ENCODE measurements around the gene ZBTB21. TPM values are rescaled to one million over a fixed set of nuclear protein-coding genes. Genes with fewer than 3 reads are reported as not detected.

The ZBTB21 gene
- total RNA-seq, 1 experiment from 2014 or later: 17.9 TPM

DNA sequence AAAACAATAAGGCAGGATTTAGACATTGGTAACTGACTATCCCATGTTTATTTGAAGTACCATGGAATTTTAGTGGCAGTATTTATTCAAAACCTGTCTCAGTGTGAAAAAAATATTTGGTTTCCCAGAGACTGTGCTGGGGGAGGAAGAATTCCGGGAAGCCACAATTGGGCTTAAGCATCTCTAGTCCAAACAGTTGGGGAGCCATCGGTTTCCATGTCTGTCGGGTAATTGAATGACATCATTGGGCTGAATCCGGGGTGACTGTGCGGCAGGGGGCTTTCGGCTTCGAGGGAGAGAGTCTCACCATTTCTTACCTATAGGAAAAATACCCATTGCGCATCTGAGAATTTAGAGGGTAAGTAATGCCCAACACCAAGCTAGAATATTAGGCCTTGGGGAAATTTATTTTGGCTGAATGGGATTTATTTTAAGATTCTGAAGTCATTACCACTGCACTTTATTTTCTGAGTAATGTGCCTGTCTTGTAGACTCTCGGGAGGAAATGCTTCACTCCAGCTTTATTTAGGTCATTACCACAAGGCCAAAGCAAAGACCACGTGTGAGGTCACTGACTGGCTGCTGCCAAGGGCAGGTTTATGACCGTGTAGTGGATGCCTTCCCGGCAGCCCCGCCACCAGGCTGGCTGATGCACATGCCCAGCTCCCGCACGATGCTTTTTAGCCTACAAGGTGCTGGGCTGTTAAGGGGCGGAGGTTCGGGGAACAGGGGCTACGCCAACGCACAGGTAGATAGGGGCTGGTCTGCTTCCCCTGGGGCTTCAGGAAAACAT lies 37.9 kb upstream of the ZBTB21 start:
- ATAC-seq (no peak), DNase-seq (ENCODE audit: low read depth, low spot score) (no peak)
- ChIA-PET CTCF (no interaction called here), POLR2A (interaction anchor here (0.6 kb wide), 1 partner anchor 38 kb away, joined by 9 read pairs; the partner anchor contains the start of gene ZBTB21)
- H3K4me1 ChIP-seq (ENCODE audit: control insufficient read depth, insufficient read depth, low read length): no peaks in the 10 kb centered on the region
- H3K36me3 ChIP-seq (ENCODE audit: control insufficient read depth, insufficient read depth, low read length): no peaks in the 10 kb centered on the region
- H3K4me3 ChIP-seq (ENCODE audit: low read depth in 2 of 2, low read length in 2 of 2): no peak overlapping the region
- H3K27me3 ChIP-seq (ENCODE audit: control insufficient read depth, insufficient read depth, low read length): no peaks in the 10 kb centered on the region
- no peaks in the 10 kb centered on the region for H3K9me3 ChIP-seq (ENCODE audit: control insufficient read depth, insufficient read depth, low read depth, low read length)
- intact Hi-C loops (cut with micrococcal nuclease; ENCODE audit: unreplicated experiment): no loop called here
- H3K27ac ChIP-seq (ENCODE audit: low read length): no peak overlapping the region
- TF ChIP-seq POLR2AphosphoS5 (IDR thresholded peaks at IDR 0.05; ENCODE audit: low read depth, low read length): no peak
- no peak for TF ChIP-seq SIN3A (IDR thresholded peaks at IDR 0.05; ENCODE audit: borderline replicate concordance, insufficient read depth, low read depth, low read length)
- no peak for TF ChIP-seq TCF7L2 (IDR thresholded peaks at IDR 0.05; ENCODE audit: low read depth, low read length)
- TF ChIP-seq, protein P1, sequence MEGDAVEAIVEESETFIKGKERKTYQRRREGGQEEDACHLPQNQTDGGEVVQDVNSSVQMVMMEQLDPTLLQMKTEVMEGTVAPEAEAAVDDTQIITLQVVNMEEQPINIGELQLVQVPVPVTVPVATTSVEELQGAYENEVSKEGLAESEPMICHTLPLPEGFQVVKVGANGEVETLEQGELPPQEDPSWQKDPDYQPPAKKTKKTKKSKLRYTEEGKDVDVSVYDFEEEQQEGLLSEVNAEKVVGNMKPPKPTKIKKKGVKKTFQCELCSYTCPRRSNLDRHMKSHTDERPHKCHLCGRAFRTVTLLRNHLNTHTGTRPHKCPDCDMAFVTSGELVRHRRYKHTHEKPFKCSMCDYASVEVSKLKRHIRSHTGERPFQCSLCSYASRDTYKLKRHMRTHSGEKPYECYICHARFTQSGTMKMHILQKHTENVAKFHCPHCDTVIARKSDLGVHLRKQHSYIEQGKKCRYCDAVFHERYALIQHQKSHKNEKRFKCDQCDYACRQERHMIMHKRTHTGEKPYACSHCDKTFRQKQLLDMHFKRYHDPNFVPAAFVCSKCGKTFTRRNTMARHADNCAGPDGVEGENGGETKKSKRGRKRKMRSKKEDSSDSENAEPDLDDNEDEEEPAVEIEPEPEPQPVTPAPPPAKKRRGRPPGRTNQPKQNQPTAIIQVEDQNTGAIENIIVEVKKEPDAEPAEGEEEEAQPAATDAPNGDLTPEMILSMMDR (IDR thresholded peaks at IDR 0.05): no peak
- TF ChIP-seq, protein P2, sequence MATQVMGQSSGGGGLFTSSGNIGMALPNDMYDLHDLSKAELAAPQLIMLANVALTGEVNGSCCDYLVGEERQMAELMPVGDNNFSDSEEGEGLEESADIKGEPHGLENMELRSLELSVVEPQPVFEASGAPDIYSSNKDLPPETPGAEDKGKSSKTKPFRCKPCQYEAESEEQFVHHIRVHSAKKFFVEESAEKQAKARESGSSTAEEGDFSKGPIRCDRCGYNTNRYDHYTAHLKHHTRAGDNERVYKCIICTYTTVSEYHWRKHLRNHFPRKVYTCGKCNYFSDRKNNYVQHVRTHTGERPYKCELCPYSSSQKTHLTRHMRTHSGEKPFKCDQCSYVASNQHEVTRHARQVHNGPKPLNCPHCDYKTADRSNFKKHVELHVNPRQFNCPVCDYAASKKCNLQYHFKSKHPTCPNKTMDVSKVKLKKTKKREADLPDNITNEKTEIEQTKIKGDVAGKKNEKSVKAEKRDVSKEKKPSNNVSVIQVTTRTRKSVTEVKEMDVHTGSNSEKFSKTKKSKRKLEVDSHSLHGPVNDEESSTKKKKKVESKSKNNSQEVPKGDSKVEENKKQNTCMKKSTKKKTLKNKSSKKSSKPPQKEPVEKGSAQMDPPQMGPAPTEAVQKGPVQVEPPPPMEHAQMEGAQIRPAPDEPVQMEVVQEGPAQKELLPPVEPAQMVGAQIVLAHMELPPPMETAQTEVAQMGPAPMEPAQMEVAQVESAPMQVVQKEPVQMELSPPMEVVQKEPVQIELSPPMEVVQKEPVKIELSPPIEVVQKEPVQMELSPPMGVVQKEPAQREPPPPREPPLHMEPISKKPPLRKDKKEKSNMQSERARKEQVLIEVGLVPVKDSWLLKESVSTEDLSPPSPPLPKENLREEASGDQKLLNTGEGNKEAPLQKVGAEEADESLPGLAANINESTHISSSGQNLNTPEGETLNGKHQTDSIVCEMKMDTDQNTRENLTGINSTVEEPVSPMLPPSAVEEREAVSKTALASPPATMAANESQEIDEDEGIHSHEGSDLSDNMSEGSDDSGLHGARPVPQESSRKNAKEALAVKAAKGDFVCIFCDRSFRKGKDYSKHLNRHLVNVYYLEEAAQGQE (IDR thresholded peaks at IDR 0.05; ENCODE audit: insufficient read depth in 1 of 2, low read depth in 2 of 2, low read length in 1 of 2): no peak
- in situ Hi-C loops (cut with HindIII; ENCODE audit: low pct_unique_long_range_greater_than_20kb, low sequenced_read_pairs): no loop called here
- BruUV-seq (replicated peaks): no TSS peak

DNA sequence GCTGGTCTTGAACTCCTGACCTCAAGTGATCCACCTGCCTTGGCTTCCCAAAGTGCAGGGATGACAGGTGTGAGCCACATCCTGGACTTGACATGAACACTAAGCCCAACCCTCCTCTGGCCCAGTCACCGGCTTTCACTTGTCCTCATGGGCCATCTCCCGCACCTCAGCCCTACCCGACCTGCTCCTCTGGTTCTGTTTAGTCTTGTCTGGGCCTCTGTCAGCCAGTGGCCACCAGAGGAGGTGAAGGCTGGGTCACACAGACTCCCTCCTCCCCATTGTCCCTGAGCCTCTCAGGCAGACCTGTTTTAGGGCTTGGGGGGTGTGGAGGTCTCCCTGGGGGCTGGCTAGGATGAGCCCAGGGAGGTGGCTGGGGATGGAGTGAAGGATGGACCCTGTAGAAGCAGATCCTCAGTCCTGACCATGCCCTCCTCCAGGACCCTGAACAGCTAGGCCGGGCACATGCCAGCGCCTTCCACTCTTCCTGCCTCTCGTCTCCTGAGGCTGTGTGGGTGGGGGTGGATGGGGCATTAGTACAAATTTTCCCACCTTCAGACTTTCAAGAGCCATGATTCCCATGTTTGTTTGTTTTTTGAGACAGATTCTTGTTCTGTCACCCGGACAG lies 34.8 kb upstream of the ZBTB21 start:
- no peaks in the 10 kb centered on the region for H3K36me3 ChIP-seq (ENCODE audit: control insufficient read depth, insufficient read depth, low read length)
- no peak overlapping the region for H3K4me3 ChIP-seq (ENCODE audit: low read depth in 2 of 2, low read length in 2 of 2)
- no peaks in the 10 kb centered on the region for H3K9me3 ChIP-seq (ENCODE audit: control insufficient read depth, insufficient read depth, low read depth, low read length)
- POLR2A ChIA-PET: no interaction called here
- in situ Hi-C loops (cut with HindIII; ENCODE audit: low pct_unique_long_range_greater_than_20kb, low sequenced_read_pairs) (no loop called here), intact Hi-C loops (cut with micrococcal nuclease; ENCODE audit: unreplicated experiment) (no loop called here)
- no peak for TF ChIP-seq TCF7L2 (IDR thresholded peaks at IDR 0.05; ENCODE audit: low read depth, low read length)
- TF ChIP-seq, protein P2 (IDR thresholded peaks at IDR 0.05; ENCODE audit: insufficient read depth in 1 of 2, low read depth in 2 of 2, low read length in 1 of 2): no peak
- no peak for TF ChIP-seq SIN3A (IDR thresholded peaks at IDR 0.05; ENCODE audit: borderline replicate concordance, insufficient read depth, low read depth, low read length)
- TF ChIP-seq, protein P1 (IDR thresholded peaks at IDR 0.05): no peak
- no peak for TF ChIP-seq POLR2AphosphoS5 (IDR thresholded peaks at IDR 0.05; ENCODE audit: low read depth, low read length)
- no peaks in the 10 kb centered on the region for H3K27me3 ChIP-seq (ENCODE audit: control insufficient read depth, insufficient read depth, low read length)
- BruUV-seq (replicated peaks): no TSS peak
- no peak overlapping the region for H3K27ac ChIP-seq (ENCODE audit: low read length)
- no peak for DNase-seq (ENCODE audit: low read depth, low spot score)
- no peak for ATAC-seq
- H3K4me1 ChIP-seq (ENCODE audit: control insufficient read depth, insufficient read depth, low read length): no peaks in the 10 kb centered on the region
- CTCF ChIA-PET: interaction anchor here (0.6 to 0.7 kb wide), 2 partner anchors 352 to 433 kb away, joined by 3 to 7 read pairs; no protein-coding TSS in a partner anchor
